ENCODE data around the gene SHROOM3. TPM values are rescaled to one million over a fixed set of nuclear protein-coding genes. Genes with fewer than 3 reads are reported as not detected.
A peak's percentile ranks its signal among the peaks of the same experiment; 100 is the strongest.

The SHROOM3 gene
- total RNA-seq, 1 donor from 2014 or later = 42.7 TPM

DNA sequence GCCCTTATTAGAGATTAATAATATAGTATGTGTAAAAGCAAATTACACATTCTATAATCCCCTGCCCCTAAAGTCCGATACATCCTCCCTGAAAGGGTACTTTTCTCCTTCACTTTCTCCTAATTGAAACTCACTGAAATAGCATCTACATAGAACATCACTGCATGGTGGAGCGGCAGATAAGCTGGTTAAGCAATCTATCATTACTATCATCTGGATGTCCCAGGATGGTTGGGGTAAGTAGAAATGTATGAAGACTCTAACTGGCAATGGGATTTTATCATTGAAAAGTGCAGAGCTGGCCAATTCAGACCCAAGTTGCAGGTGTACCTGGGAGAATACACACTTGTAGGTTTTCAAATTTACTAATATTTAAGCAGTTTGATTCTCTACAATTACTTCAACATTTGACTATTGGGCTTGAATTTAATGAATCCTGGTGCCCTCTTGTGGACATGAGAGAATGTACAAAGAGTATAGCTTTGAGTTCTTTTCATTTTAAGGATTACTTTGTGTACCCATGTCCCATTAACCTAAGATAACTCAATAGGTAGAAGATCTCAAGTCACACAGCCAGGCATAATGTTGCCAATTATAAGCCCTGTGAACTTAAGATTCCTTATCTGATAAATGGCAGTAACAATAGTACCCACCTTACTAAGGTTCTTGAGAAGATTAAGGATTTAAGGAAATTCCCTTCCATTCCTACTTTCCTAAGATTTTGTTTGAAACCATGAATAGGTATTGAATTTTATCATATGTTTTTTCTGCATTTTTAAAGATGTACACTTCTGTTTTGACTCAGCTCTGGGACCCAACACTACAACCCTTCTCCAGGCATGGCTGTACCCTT lies 69.8 kb downstream of the SHROOM3 start:
- TF ChIP-seq, protein P1, sequence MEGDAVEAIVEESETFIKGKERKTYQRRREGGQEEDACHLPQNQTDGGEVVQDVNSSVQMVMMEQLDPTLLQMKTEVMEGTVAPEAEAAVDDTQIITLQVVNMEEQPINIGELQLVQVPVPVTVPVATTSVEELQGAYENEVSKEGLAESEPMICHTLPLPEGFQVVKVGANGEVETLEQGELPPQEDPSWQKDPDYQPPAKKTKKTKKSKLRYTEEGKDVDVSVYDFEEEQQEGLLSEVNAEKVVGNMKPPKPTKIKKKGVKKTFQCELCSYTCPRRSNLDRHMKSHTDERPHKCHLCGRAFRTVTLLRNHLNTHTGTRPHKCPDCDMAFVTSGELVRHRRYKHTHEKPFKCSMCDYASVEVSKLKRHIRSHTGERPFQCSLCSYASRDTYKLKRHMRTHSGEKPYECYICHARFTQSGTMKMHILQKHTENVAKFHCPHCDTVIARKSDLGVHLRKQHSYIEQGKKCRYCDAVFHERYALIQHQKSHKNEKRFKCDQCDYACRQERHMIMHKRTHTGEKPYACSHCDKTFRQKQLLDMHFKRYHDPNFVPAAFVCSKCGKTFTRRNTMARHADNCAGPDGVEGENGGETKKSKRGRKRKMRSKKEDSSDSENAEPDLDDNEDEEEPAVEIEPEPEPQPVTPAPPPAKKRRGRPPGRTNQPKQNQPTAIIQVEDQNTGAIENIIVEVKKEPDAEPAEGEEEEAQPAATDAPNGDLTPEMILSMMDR (IDR thresholded peaks at IDR 0.05) = peak; percentile 96

DNA sequence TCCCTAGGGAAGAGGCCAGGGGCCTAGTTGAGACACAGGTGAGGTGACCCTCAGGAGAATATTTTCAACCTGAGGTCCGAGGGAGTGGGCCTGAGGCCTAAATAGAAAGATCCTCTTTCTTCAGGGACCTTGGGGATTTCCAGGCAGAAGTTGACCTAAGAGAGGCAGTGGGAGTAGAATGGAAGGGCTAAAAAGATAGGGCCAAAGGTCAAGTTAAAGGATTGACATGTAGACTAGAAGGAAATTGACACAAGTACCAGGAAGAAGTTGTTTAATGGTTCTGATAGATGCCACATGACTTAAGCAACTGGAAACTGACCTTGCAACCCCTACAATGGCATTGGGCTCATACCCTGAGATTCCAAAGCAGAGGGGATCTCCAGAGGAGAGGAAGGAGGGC lies 76.9 kb downstream of the SHROOM3 start:
- peaks cover 9% of the 10 kb centered on the region for H3K4me1 Mint-ChIP-seq (ENCODE audit: low read depth)
- no peak overlapping the region for H3K4me3 Mint-ChIP-seq (ENCODE audit: unreplicated experiment)
- DNase-seq (ENCODE audit: low spot score) = no peak
- peak overlapping the region; percentile 18 for H3K27ac Mint-ChIP-seq (ENCODE audit: unreplicated experiment)
- no peaks in the 10 kb centered on the region for H3K36me3 Mint-ChIP-seq (ENCODE audit: low read depth)
- H3K9me3 Mint-ChIP-seq (ENCODE audit: low read depth) = no peaks in the 10 kb centered on the region
- no peaks in the 10 kb centered on the region for H3K27me3 Mint-ChIP-seq (ENCODE audit: low read depth)
- TF ChIP-seq, protein P1 (IDR thresholded peaks at IDR 0.05) = no peak

More for the DNA sequence above, 69.8 kb downstream of the SHROOM3 start:
- Mint-ChIP-seq H3K27me3 (ENCODE audit: low read depth) (no peaks in the 10 kb centered on the region), H3K36me3 (ENCODE audit: low read depth) (no peaks in the 10 kb centered on the region), H3K4me3 (ENCODE audit: unreplicated experiment) (no peak overlapping the region), H3K9me3 (ENCODE audit: low read depth) (no peaks in the 10 kb centered on the region), H3K27ac (ENCODE audit: unreplicated experiment) (no peak overlapping the region), H3K4me1 (ENCODE audit: low read depth) (no peaks in the 10 kb centered on the region)
- DNase-seq (ENCODE audit: low spot score) = no peak

GRCh38 chr4:76513482-76513881 lies 78.5 kb downstream of the SHROOM3 start:
- Mint-ChIP-seq H3K4me1 (ENCODE audit: low read depth) (peaks cover 9% of the 10 kb centered on the region), H3K4me3 (ENCODE audit: unreplicated experiment) (no peak overlapping the region), H3K27ac (ENCODE audit: unreplicated experiment) (no peak overlapping the region), H3K9me3 (ENCODE audit: low read depth) (no peaks in the 10 kb centered on the region), H3K36me3 (ENCODE audit: low read depth) (no peaks in the 10 kb centered on the region), H3K27me3 (ENCODE audit: low read depth) (no peaks in the 10 kb centered on the region)
- TF ChIP-seq, protein P1 (IDR thresholded peaks at IDR 0.05) = no peak
- no peak for DNase-seq (ENCODE audit: low spot score)

DNA sequence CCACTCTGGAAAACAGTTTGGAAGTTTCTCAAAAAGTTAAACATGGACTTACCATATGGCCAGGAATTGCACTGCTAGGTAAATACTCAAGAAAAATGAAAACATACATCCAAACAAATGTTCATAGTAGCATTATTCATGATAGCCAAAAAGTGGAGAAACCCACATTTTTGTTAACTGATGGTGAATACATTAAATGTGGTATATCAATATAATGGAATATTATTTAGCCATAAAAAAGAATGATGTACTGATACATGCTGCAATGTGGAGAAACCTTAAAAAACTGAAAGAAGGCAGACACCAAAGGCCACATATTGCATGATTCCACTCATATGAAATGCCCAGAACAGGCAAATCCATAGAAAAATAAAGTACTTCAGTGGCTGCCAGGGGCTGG lies 79.1 kb downstream of the SHROOM3 start:
- TF ChIP-seq, protein P1 (IDR thresholded peaks at IDR 0.05) = no peak
- no peaks in the 10 kb centered on the region for H3K9me3 Mint-ChIP-seq (ENCODE audit: low read depth)
- H3K4me3 Mint-ChIP-seq (ENCODE audit: unreplicated experiment) = no peak overlapping the region

GRCh38 chr4:76515975-76516843 lies 81.2 kb downstream of the SHROOM3 start:
- TF ChIP-seq, protein P1 (IDR thresholded peaks at IDR 0.05) = no peak
- Mint-ChIP-seq H3K36me3 (ENCODE audit: low read depth) (no peaks in the 10 kb centered on the region), H3K9me3 (ENCODE audit: low read depth) (no peaks in the 10 kb centered on the region), H3K27me3 (ENCODE audit: low read depth) (no peaks in the 10 kb centered on the region), H3K4me3 (ENCODE audit: unreplicated experiment) (no peak overlapping the region), H3K27ac (ENCODE audit: unreplicated experiment) (no peak overlapping the region), H3K4me1 (ENCODE audit: low read depth) (peaks cover 9% of the 10 kb centered on the region)
- DNase-seq (ENCODE audit: low spot score) = no peak

More for the DNA sequence above, 79.1 kb downstream of the SHROOM3 start:
- Mint-ChIP-seq H3K27ac (ENCODE audit: unreplicated experiment) (no peak overlapping the region), H3K36me3 (ENCODE audit: low read depth) (no peaks in the 10 kb centered on the region), H3K27me3 (ENCODE audit: low read depth) (no peaks in the 10 kb centered on the region), H3K4me1 (ENCODE audit: low read depth) (peaks cover 9% of the 10 kb centered on the region)
- DNase-seq (ENCODE audit: low spot score) = no peak

Measured in chondrocyte (in vitro differentiated cells).